Activated CD4-positive, alpha-beta T cell treated with anti-CD3 and anti-CD28 coated beads, Interleukin-2, Interleukin-6, amounts not matched to agents 100 ng/mL and 50 ng/mL, durations not matched to agents 16 hours and 8 hours (primary cell): ENCODE measurements around the gene HCRT.
"Not testable (repeated sequence)": the region's sequence is repeated elsewhere in the genome, so short reads cannot be mapped to it uniquely, and the experiment has no call there.

Source experiments
- DNase-seq: peaks from one replicate; pipeline ENCODE4 v3.0.0-alpha.2; 2020

The HCRT gene, protein sequence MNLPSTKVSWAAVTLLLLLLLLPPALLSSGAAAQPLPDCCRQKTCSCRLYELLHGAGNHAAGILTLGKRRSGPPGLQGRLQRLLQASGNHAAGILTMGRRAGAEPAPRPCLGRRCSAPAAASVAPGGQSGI

DNA sequence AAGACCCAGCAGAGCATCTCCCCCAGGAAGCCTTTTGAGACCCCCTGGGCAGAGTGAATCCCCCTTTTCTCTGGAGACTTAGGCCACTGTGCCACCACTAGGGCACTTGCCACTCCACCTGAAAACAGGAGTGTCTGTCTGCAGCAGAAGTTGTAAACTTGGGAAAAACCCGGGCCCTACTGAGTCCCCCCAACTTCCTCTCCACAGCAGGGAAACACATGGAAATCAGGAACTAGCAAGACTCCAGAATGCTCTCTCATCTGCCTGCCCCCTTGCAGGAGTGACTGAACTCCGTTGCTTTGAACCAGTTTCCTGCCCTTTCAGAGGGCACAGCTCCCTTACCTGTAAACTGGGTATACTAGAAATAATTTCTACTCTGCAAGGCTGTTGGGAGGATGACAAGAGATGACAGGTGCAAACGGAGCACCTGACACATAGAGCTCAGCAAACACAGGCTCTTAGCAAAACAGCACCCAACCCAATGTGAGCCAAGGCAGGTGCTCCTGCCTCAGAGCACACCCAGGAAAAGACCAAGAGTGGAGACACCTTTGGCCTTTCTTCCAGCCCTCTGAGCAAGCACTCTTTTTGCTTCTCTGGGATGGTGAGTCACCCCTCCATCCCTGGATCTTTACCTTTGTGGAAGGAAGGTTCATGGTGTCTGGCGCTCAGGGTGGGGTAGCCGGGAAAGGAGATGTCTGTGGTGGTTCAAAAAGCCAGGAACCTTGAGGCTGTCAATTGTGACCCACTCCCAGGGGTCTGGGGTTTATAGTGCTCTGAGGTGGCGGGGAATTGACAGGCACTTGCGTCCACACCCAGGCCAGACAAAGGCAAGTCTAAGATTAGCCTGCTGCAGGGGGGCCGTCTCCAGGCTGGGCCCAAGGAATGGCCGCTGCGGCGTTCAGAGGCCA is at the start of gene HCRT:
Gene HCRT (minus strand): TSS at position 740 of the 908 bp plus-strand sequence. CDS start 87 bp downstream, at position 653.
- DNase-seq, result no peak

DNA sequence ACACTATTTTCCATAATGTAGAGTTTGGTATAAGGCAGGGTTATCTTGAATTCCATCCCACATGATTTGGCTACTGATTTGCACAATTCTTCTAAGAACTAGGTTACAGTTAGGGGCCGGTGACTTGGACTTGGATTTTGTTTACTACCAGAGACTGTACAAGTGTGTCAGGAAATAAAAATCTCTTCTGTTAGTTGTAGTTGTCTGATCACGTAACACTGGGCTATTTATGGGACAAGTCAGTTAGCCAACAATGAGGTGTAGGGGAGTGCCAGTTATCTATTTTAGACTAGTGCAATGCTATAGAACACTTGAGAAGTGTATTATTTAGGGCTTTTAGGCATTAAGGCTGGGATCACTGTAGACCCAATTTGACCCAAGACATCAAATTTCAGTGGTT is 48.7 kb upstream of the HCRT start:
- no peak for DNase-seq

DNA sequence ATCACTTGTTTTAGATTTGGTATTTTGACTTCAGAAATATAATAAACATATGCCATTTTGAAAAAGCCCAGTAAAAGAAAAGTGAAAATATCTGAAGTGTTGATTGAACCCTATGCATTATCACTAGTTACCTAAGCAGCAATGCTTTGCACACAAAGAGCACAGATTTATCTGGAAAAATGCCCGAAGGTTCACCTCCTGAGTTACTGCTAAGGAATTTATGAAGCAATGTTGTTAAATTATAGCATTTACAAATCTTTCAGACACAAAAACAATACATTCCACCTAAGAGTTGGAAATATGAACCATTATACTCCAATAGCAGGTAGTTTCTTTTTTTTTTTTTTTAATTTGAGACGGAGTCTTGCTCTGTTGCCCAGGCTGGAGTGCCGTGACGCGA is 47.9 kb upstream of the HCRT start:
- DNase-seq, result no peak

DNA sequence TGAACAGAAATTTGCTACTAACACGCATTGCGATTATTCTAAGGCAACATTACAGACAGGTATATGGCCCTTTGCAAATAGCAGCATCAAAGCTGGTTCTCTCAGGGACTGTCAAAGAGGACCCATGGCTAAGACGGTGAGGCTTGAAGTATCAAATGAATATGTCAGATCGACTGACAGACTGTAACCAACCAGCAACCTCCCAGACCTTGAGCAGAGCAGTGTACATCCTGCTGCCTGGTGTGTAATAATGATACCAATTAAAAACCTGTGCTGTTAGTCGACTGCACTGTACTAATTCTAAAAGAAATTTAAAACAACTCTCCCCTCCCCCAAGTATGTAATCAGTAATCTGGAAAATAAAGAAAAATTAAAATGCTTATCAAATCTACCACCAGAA is 45.0 kb upstream of the HCRT start:
- DNase-seq, result peak; percentile 72

DNA sequence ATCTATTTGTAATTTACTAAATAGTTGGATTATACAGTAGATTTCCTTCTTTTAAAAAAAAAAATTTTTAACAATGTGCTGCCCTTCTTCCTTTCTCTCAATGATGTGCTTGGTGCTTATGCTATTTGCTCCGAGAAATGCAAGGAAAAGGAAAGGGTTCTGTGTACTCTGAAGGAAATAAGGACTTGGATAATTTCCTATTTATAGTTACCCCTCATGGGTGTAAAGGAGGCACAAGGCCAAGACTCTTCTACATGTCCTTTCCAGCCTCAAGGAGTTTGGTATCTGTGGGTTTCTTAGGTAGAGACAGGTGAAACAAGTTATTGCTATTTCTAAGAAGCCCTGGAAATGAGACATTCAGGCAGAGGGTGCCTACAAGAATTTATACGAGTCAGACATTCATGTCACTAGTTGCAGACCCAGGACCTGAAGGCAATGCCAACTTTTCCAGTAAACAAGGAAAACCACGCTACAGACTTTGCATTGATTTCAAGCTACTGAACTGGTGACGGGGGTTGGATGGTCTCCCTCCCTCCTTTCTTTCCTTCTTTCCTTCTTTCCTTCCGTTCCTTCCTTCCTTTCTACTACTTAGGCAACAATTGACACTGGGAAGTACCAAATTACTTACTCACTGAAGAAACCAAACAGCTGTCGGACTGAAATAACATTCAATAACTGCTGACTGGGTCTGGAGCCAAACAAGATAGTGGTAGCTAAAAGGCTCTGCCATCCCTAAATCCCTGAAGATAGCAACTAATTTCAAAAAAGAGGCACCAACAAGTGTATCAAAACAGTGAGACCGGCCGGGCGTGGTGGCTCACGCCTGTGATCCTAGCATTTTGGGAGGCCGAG is 42.8 kb upstream of the HCRT start:
- no peak for DNase-seq

DNA sequence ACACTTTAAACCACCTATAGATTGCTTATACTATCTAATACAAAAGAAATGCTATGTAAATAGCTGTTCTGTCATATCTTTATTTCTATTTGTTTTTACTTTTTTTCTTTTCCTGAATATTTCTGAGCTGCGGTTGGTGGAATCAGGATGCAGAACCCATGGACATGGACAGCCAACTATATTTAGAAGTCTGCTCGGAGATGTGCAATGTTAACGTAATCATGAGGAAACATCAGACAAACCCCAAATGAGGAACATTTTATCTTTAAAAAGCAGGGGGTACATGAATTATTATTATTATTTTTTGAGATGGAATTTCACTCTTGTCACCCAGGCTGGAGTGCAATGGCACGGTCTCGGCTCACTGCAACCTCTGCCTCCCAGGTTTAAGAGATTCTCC is 40.4 kb upstream of the HCRT start:
- no peak for DNase-seq

DNA sequence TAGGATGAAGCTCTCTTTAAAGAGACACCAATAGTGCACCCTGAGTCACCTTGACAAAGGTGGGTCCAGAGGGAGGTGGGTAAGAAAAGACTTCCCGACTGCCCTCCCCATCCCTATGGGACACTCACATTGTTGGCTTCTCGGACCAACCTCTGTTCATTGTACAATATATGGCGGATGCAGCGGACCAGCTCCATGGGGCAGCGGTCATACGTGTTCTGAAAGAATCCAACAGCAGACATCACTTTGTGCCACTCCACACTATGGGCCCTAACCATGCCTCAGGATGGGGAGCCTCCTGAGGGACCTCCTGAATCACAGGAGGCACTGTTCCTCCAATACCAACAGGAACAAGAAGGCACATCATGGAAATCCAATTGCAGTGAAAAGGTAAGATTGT is 39.4 kb upstream of the HCRT start:
- no peak for DNase-seq

DNA sequence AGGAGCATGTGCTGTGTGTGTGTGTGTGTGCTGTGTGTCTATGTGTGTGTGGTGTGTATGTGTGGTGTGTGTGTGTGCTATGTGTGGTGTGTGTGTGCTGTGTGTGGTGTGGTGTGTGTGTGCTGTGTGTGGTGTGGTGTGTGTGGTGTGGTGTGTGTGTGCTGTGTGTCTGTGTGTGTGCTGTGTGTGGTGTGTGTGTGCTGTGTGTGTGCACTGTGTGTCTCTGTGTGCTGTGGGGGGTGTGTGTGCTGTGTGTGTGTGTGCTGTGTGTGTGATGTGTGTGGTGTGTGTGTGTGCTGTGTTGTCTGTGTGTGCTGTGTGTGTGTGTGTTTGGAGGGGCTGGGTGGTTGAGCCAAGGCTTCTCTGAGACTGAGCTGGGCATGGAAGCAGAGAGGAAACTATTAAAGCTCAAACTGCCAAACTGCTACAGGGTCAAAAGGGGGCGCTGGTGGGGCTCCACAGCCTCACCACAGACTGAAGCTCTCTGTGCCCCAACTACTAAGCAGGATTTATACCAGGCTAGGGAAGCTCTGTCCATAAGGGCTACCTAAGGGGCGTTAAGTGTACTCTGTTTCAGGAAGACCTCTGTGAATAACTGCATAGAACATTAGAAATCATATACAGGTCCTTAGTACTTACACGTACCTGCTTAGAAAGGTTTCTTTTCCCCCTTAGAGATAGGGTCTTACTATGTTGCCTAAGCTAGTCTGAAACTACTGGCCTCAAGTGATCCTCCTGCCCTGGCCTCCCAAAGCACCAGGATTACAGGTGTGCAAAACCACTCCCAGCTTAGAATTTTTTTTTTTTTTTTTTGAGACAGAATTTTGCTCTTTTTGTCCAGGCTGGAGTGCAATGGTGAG is 36.9 kb upstream of the HCRT start:
- DNase-seq, result peak; percentile 59

DNA sequence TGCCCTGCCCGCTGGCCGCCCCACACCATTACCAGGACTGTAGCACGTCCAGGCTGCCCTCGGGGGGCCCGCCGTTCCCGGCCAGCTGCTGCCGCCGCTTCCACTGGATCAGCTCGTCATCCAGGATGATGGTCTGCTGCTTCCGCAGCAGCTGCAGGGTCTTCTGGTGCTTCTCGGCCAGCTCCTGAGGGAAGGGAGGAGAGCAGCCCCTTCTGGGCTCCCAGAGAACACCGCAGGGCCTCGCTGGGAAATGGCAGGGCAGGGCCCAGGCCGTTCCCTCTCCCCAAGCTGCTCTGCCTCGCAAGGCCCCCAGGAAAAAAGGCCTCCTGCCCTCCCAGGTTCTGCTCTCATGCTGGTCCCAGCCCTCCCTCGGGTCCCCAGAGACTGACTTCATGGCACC is 34.0 kb upstream of the HCRT start:
- not testable (repeated sequence) for DNase-seq

DNA sequence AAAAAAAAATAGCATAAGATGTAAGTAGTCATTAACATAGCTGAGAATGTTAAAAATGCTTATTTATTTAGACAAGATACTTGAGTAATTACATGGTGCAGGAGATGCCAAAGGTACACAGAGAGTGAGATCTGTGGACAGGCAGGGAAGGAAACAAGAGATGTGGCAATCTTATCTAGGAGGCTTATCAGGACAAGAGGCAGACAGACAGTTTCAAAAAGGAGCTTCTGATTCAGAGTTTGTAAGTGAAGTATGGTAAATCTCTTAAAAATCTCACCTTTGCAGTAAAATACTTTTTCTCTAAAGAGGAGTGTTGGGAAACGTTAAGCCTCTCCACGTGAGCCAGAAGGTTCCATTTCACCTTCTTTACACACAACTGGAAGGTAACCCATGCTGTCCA is 28.9 kb upstream of the HCRT start:
- no peak for DNase-seq

DNA sequence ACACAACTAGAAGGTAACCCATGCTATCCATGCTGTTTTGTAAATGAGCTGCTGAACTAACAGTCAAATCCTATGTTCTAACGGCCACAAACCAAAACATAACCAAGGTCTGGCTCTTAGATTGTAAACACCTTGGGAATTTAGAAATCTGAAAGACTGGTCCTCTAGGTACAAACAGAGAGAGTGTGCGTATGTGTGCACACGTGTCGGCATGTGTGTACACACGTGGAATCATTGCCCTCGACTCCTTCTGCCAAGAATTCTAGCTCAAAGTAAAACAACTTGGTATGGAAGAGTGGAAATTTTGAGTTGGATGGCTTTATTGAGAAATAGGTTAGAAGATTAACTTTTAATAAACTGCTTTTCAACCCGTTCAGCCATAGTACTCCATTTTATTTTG is 27.1 kb upstream of the HCRT start:
- no peak for DNase-seq

DNA sequence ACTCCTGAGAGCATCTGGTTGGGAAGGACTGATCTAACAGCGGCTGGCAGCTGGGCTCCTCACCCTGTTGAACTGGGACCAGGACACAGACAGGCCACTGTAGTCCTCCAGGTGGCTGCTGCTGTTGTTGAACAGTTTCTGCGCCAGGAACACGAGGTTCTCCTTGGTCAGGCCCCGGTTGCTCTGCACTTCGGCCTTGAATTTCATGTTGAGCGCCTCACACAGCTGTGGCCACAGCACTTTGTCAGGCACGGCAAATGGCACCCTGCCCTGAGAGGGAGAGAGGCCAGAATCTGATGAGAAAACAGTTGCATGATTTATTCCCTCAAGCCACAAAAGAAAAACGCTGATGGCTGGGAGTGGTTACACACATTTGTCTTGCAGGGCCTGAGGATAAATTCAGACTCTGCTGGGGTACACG is 26.7 kb upstream of the HCRT start:
- DNase-seq, result not testable (repeated sequence)

DNA sequence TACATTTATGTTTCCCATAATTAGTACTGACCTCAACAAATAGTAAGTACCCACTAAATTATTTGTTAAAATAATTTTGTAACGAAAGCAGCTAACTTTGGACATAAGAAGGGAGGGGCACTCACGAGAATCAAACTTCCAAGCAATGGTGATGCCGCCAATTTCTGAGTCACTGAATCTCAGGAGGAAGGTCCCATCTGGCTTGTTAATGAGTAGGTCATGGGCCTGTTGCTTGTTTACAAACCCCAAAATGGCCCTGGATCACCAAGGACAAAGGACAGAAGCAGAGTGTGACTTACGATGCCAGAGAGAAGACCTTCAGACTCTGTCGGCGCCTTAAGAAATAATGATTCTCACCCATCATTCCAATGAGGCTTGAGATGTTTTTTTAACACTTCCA is 24.8 kb upstream of the HCRT start:
- DNase-seq, result no peak

DNA sequence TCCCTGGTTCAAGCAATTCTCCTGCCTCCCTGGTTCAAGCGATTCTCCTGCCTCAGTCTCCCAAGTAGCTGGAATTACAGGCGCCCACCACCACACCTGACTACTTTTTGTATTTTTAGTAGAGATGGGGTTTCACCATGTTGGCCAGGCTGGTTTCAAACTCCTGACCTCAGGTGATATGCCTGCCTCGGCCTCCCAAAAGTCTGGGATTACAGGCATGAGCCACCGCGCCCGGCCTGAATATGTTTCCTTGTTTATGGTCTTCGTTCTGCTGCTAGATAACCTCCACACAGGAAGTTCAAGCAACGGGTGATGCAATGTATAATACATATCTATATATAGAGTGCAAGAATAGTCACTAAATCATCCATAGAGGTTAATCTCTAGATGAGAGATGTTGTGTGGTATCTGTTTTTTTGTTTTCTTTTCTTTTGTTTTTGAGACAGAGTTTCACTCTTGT is 20.9 kb upstream of the HCRT start:
- not testable (repeated sequence) for DNase-seq

DNA sequence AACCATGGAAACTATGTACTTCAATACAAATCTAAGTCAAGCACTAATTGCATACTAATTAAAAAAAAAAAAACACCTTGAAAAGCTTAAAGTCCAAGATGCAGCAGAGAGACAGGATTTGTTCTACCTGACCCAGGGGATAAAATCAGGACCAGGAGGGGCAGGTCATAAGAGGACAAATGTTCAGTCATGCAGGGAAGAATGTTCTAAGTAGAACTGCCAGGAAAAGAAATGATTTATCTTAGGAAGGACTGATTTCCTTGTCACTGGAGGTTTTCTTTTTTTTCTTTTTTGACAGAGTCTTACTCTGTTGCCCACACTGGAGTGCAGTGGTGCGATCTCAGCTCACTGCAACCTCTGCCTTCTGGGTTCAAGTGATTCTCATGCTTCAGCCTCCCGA is 18.1 kb upstream of the HCRT start:
- DNase-seq, result no peak

DNA sequence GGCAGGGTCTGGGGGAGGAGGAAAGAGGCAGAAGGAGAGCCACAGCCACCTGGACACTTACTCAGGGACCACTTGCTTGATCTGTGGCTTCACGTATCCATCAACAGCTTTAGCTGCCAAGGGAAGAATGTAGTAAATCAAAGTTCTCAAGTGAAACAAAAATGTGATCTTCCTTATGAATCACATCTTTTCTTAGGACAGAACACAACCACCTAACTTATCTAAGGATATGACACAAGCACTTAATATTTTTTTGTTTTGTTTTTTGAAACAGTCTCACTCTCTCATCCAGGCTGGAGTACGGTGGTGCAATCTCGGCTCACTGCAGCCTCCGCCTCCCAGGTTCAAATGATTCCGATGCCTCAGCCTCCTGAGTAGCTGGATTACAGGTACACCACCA is 17.4 kb upstream of the HCRT start:
- no peak for DNase-seq

DNA sequence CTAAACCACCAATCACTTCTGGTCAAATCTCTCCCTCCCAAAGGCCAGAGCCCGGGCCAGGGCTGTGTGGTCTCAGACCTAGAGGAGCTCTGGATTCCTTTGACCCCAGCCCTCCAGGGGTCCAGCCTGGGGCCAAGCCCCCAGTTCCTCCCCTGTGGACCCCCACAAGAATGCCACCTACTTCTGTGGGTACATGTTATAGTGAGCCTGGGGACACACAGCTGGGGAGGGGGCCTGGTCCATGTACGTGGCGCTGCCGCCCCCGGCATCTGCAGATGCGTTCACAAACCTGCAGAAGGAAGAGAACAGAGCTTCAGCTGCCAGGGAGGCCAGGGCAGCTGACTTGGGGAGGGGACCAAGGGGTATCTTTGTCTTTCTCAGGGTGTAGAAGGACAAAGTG is 16.9 kb upstream of the HCRT start:
- no peak for DNase-seq

DNA sequence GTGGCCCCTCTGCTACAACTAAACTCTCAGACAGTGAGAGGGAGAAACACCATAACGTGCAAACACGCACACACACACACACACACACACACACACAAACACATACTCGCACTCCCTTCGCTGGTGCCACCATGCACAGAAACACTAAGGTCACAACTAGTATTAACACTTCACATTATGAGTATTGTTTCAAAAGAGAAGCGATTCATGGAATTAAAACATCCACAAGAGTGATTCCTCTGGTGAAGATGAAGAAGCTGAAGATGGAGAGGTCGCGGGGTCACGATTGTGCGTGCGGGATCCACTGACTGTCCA is 16.2 kb upstream of the HCRT start:
- DNase-seq, result no peak

DNA sequence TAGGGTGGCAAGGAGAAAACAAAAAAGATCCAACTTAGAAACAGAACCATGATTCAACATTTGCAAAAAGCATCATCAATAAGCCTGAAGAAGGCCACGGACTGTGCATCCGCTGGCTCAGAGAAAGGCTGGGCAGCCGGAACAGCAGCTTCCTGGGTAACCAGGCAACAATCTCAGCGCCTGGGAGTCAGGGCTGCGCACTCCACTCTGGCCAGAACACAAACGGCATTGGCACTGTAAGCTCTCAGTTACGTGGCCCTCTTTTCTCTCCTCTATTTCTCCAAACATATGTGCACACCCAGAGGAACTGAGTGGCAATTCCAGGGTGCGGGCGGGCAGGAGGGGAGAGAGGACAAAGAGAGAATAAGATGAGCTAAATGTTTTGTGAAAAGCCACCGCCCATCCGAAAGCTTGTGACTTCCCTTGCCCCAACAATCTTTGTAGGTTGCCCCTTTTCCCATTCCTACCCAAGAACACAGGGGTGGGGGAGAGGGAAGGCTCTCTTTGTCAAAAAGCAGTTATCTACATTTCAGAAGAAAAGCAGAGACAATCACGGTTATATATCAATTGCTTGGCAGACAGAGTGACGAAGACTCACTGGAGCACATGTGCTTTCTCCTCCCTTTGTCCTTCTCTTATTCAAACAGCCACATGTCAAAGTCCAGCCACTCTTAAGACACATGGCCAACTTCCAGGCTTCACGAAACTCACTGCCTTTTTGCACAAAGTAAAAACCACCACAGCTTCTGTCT is 15.6 kb upstream of the HCRT start:
- no peak for DNase-seq

DNA sequence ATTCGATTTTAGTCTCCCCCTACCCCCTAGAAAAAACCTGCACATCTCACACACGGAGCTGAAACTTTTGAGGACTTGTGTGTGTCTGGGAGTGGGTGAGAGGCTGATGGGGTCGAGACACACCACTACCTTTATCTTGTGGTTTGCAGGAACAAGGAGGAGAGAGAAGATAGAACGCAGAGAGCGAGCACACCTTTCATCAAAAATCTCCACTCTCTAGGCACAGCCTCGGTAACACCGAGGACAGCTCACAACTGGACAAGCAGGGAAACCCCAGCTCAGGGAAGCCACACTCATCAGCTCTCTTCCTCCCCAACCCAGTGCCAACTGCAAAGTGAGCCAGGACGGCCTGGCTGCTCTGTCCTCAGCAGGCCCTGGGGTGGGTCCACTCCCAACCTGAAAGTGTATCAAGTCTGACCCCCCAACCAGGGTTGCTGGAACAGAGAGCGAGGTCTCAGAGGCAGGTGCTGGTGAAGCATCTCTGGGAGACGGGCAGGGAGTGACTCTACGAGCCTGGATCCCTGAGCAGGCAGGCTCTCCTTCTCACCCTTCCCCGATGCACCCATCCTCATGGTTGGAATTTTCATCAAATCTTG is 14.3 kb upstream of the HCRT start:
- no peak for DNase-seq

DNA sequence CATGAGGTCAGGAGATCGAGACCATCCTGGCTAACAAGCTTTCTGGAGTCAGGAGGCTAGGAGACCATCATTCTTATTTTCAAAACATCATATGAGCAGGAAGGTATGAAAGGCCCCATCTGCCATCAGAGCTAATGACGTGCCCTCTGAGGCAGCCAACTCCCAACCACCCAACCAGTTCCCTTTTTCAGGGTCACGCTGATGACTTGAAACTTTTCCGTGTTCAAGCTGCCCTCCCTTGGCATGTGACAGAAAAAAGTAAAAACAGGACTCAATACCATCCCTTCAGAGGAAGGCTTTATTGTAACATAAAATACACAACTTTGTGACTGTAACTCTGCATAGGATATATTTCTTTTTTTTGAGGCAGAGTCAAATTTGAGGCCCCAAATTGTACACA is 13.6 kb upstream of the HCRT start:
- no peak for DNase-seq
